HG03521 (cell line): ENCODE data around the gene TREML1.

Source experiments
- ATAC-seq: cut with Tn5 transposase; IDR thresholded peaks from one replicate; pipeline ENCODE4 v1.9.1; 2021; ENCODE audit warnings: mild to moderate bottlenecking, moderate library complexity; ENCODE audit not compliant: unreplicated experiment

The TREML1 gene

GRCh38 chr6:41179163-41179562 lies 25.0 kb upstream of the TREML1 start:
- no peak for ATAC-seq

- ATAC-seq: no peak
Measured at GRCh38 chr6:41177695-41178094, 23.5 kb upstream of the TREML1 start.

- no peak for ATAC-seq
Measured at GRCh38 chr6:41177287-41177686, 23.1 kb upstream of the TREML1 start.

GRCh38 chr6:41176189-41176588 lies 22.0 kb upstream of the TREML1 start:
- ATAC-seq: no peak

GRCh38 chr6:41175084-41175483 lies 20.9 kb upstream of the TREML1 start:
- ATAC-seq: no peak

- no peak for ATAC-seq
Measured at GRCh38 chr6:41174610-41175009, 20.5 kb upstream of the TREML1 start.

GRCh38 chr6:41171908-41172307 lies 17.8 kb upstream of the TREML1 start:
- ATAC-seq: no peak

- ATAC-seq: no peak
Measured at GRCh38 chr6:41170547-41171160, 16.5 kb upstream of the TREML1 start.

- ATAC-seq: no peak
Measured at GRCh38 chr6:41167173-41167963, 13.2 kb upstream of the TREML1 start.

GRCh38 chr6:41164551-41165120 lies 10.5 kb upstream of the TREML1 start:
- no peak for ATAC-seq

GRCh38 chr6:41163419-41163717 lies 9.2 kb upstream of the TREML1 start:
- no peak for ATAC-seq

GRCh38 chr6:41162687-41163418 lies 8.7 kb upstream of the TREML1 start, which contains the start of gene TREM2:
Gene TREM2 (minus strand): TSS chr6:41163116. CDS start chr6:41163082, 34 bp downstream.
- no peak for ATAC-seq

GRCh38 chr6:41161851-41162552 lies 7.9 kb upstream of the TREML1 start:
- no peak for ATAC-seq

- no peak for ATAC-seq
Measured at GRCh38 chr6:41161380-41161779, 7.2 kb upstream of the TREML1 start.

GRCh38 chr6:41160933-41161332 lies 6.8 kb upstream of the TREML1 start:
- no peak for ATAC-seq

- ATAC-seq: no peak
Measured at GRCh38 chr6:41159415-41160082, 5.4 kb upstream of the TREML1 start.

- no peak for ATAC-seq
Measured at GRCh38 chr6:41157323-41157722, 3.2 kb upstream of the TREML1 start.

GRCh38 chr6:41156771-41157170 lies 2.6 kb upstream of the TREML1 start:
- no peak for ATAC-seq

GRCh38 chr6:41156001-41156400 lies 1.9 kb upstream of the TREML1 start:
- ATAC-seq: no peak

- no peak for ATAC-seq
Measured at GRCh38 chr6:41155132-41155805, 1.1 kb upstream of the TREML1 start.
